CD14-positive monocyte (primary cell): ENCODE data around the gene PRICKLE1. TPM values are rescaled to one million over a fixed set of nuclear protein-coding genes. Genes with fewer than 3 reads are reported as not detected.

Experiments
- DNase-seq, 3 donors: peaks; one replicate each; pipeline ENCODE4 v3.0.0-alpha.2; 2011 to 2022
- H2AFZ ChIP-seq: 2 replicates; pipeline ENCODE4 v1.6.0; 2012; ENCODE audit warnings: mild to moderate bottlenecking, low read depth, low read length, inconsistent platforms; ENCODE audit not compliant: insufficient read depth, poor library complexity, severe bottlenecking
- H3K27ac ChIP-seq, 2 donors: 1 replicate in 1 of 2; 2 replicates in 1 of 2; pipeline ENCODE4 v1.5.1; 2012 to 2013; ENCODE audit warnings: low read length in 2 of 2, control low read depth in 1 of 2, inconsistent platforms in 1 of 2, low read depth in 1 of 2, mild to moderate bottlenecking in 1 of 2
- H3K27me3 ChIP-seq, 2 donors: one replicate each; pipeline versions ENCODE4 v1.6.0 to v1.6.1; 2011 to 2013; ENCODE audit warnings: low read length in 2 of 2; ENCODE audit not compliant: control insufficient read depth in 2 of 2, insufficient read depth in 2 of 2
- H3K36me3 ChIP-seq, 2 donors: replicated peaks in 1 of 2; 1 replicate in 1 of 2; 2 replicates in 1 of 2; pipeline versions ENCODE4 v1.5.1 to v1.6.1; 2012 to 2013; ENCODE audit warnings: low read length in 2 of 2, control low read depth in 1 of 2, inconsistent platforms in 1 of 2, mild to moderate bottlenecking in 1 of 2; ENCODE audit not compliant: insufficient read depth in 2 of 2, control insufficient read depth in 1 of 2
- H3K4me1 ChIP-seq, 2 donors: 1 replicate in 1 of 2; 2 replicates in 1 of 2; pipeline versions ENCODE4 v1.5.1 to v1.6.1; 2012 to 2013; ENCODE audit warnings: low read length in 2 of 2, control low read depth in 1 of 2, inconsistent platforms in 1 of 2, mild to moderate bottlenecking in 1 of 2, moderate library complexity in 1 of 2; ENCODE audit not compliant: insufficient read depth in 2 of 2, control insufficient read depth in 1 of 2
- H3K4me2 ChIP-seq: replicated peaks from 2 replicates; pipeline ENCODE3; 2012; ENCODE audit warnings: low read length, moderate library complexity, mild to moderate bottlenecking; ENCODE audit not compliant: poor library complexity, severe bottlenecking; ENCODE audit errors: extremely low read depth
- H3K4me3 ChIP-seq, 3 experiments: fragments of 200-600 bp in 1 of 3; sonication (generic) in 1 of 3; replicated peaks in 1 of 3; 1 replicate in 2 of 3; 2 replicates in 1 of 3; pipeline ENCODE4 v1.5.1; 2011 to 2013; ENCODE audit warnings: low read length in 3 of 3, mild to moderate bottlenecking in 3 of 3, control low read depth in 2 of 3, low read depth in 2 of 3, inconsistent platforms in 1 of 3, moderate library complexity in 1 of 3
- H3K79me2 ChIP-seq: 2 replicates; pipeline ENCODE4 v1.6.0; 2012; ENCODE audit warnings: mild to moderate bottlenecking, control low read depth, inconsistent platforms, low read length, moderate library complexity; ENCODE audit not compliant: insufficient read depth
- H3K9ac ChIP-seq: 2 replicates; pipeline ENCODE4 v1.6.0; 2017; ENCODE audit warnings: low read length, mild to moderate bottlenecking; ENCODE audit not compliant: insufficient read depth, poor library complexity, severe bottlenecking
- H3K9me3 ChIP-seq, 2 donors: replicated peaks in 1 of 2; 1 replicate in 1 of 2; 2 replicates in 1 of 2; pipeline versions ENCODE4 v1.5.1 to v1.6.1; 2012 to 2013; ENCODE audit warnings: low read length in 2 of 2, control low read depth in 1 of 2; ENCODE audit not compliant: control insufficient read depth in 1 of 2, insufficient read depth in 1 of 2
- H4K20me1 ChIP-seq: 2 replicates; pipeline ENCODE4 v1.6.0; 2012; ENCODE audit warnings: mild to moderate bottlenecking, low read length, control low read depth, moderate library complexity; ENCODE audit not compliant: insufficient read depth
- H3K27ac Mint-ChIP-seq, 7 donors: one replicate each; pipeline ENCODE4 v1.8.0; 2020; ENCODE audit warnings: mild to moderate bottlenecking in 7 of 7, mixed read lengths in 7 of 7, moderate library complexity in 6 of 7, inconsistent platforms in 2 of 7
- H3K27me3 Mint-ChIP-seq, 3 donors: one replicate each; pipeline ENCODE4 v1.8.0; 2021 to 2022; ENCODE audit warnings: low read depth in 3 of 3, mild to moderate bottlenecking in 3 of 3, mixed read lengths in 3 of 3, moderate library complexity in 3 of 3, inconsistent platforms in 1 of 3
- H3K36me3 Mint-ChIP-seq, 2 donors: one replicate each; pipeline ENCODE4 v1.8.0; 2020; ENCODE audit warnings: mixed read lengths in 2 of 2, inconsistent platforms in 1 of 2, mild to moderate bottlenecking in 1 of 2
- H3K4me1 Mint-ChIP-seq: one replicate; pipeline ENCODE4 v1.8.0; 2020; ENCODE audit warnings: mild to moderate bottlenecking, mixed read lengths
- H3K4me3 Mint-ChIP-seq, 2 donors: one replicate each; pipeline ENCODE4 v1.8.0; 2020; ENCODE audit warnings: mild to moderate bottlenecking in 2 of 2, mixed read lengths in 2 of 2, moderate library complexity in 1 of 2
- H3K9me3 Mint-ChIP-seq, 7 donors: one replicate each; pipeline ENCODE4 v1.8.0; 2020 to 2022; ENCODE audit warnings: mixed read lengths in 7 of 7, mild to moderate bottlenecking in 6 of 7, moderate library complexity in 6 of 7, inconsistent platforms in 2 of 7
- WGBS: methylation state at CpG from one replicate; pipeline ENCODE4 v1.1.5; 2013; ENCODE audit warnings: missing lambda C conversion rate; ENCODE audit not compliant: insufficient coverage; 5-methylcytosine and 5-hydroxymethylcytosine counted together
- intact Hi-C, 2 donors: fragments of 100-400 bp; cut with micrococcal nuclease; formaldehyde crosslinking; loops; one replicate each; pipeline versions ENCODE4 v1.15.0 to v1.15.1; 2023
- polyA plus RNA-seq, 3 donors: library from polyadenylated mRNA; depleted of rRNA in 1 of 3; unstranded in 2 of 3; stranded (reverse) in 1 of 3; fragments of 300-500 nt in 2 of 3; fragments of >200 nt in 1 of 3; fragmentation: Illumina TruSeq in 2 of 3; gene quantifications; 1 replicate in 2 of 3; 2 replicates in 1 of 3; pipeline ENCODE4 v1.2.3, GENCODE V29; 2012 to 2021
- TF ChIP-seq, protein P1 (sequence below): fragments of 200-600 bp; IDR thresholded peaks from one replicate; pipeline ENCODE4 v1.8.0; 2022; ENCODE audit warnings: antibody characterized with exemption, mild to moderate bottlenecking

PRICKLE1 gene
- polyA plus RNA-seq, 3 donors, result 1.3 to 5.1 (median 2.6) TPM

GRCh38 chr12:42607584-42608058 is 18.1 kb upstream of the PRICKLE1 start:
- Histone ChIP-seq H4K20me1 (no peaks in the 10 kb centered on the region), H3K9me3 (no peaks in the 10 kb centered on the region), H3K4me1 (no peaks in the 10 kb centered on the region), H2AFZ (no peak overlapping the region), H3K9ac (no peak overlapping the region), H3K36me3 (no peaks in the 10 kb centered on the region), H3K27me3 (peaks cover 0 to 2% of the 10 kb centered on the region in 2 donors), H3K79me2 (no peaks in the 10 kb centered on the region), H3K4me3 (no peak overlapping the region), H3K4me2 (no peak overlapping the region), H3K27ac (no peak overlapping the region)
- no peak overlapping the region for H3K27ac Mint-ChIP-seq
- no peak overlapping the region for H3K4me3 Mint-ChIP-seq
- TF ChIP-seq, protein P1, sequence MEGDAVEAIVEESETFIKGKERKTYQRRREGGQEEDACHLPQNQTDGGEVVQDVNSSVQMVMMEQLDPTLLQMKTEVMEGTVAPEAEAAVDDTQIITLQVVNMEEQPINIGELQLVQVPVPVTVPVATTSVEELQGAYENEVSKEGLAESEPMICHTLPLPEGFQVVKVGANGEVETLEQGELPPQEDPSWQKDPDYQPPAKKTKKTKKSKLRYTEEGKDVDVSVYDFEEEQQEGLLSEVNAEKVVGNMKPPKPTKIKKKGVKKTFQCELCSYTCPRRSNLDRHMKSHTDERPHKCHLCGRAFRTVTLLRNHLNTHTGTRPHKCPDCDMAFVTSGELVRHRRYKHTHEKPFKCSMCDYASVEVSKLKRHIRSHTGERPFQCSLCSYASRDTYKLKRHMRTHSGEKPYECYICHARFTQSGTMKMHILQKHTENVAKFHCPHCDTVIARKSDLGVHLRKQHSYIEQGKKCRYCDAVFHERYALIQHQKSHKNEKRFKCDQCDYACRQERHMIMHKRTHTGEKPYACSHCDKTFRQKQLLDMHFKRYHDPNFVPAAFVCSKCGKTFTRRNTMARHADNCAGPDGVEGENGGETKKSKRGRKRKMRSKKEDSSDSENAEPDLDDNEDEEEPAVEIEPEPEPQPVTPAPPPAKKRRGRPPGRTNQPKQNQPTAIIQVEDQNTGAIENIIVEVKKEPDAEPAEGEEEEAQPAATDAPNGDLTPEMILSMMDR, result no peak
- intact Hi-C loops, result no loop called here
- peaks cover 0 to 10% (median 4%) of the 10 kb centered on the region in 7 donors for H3K9me3 Mint-ChIP-seq
- DNase-seq, result no peak
- H3K27me3 Mint-ChIP-seq, result peaks cover 0 to 8% (median 7%) of the 10 kb centered on the region in 3 donors
- WGBS, result 90% methylated on average over 3 of the region's 5 CpGs
- no peaks in the 10 kb centered on the region for H3K4me1 Mint-ChIP-seq
- no peaks in the 10 kb centered on the region for H3K36me3 Mint-ChIP-seq

DNA sequence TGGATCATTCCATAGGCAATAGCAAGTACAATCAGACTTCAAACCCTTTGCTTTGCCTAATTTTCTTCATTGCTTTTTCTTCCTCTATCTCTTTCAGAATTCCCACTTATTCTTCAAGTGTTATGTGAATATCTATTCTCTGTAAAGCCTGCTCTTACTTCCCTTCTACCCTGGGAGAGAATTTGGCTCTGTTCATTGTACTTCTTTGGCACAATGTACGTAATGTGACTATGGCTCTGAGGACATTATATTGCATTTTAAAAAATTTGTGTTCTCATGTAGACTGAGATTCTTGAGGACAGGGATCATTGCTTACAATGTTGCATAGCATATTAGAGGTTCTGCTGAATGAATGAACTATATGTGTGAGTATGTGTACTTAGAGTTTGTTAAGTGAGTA is 16.9 kb upstream of the PRICKLE1 start:
- H3K9me3 ChIP-seq, result no peaks in the 10 kb centered on the region
- H3K4me3 ChIP-seq, result no peak overlapping the region
- peaks cover 0 to 10% (median 4%) of the 10 kb centered on the region in 7 donors for H3K9me3 Mint-ChIP-seq
- H3K4me3 Mint-ChIP-seq, result no peak overlapping the region
- no peak overlapping the region for H3K27ac Mint-ChIP-seq
- WGBS, result no CpG with 5 or more reads among the region's 1 CpG
- no peaks in the 10 kb centered on the region for H3K4me1 ChIP-seq
- no peaks in the 10 kb centered on the region for H3K4me1 Mint-ChIP-seq
- no peaks in the 10 kb centered on the region for H3K36me3 ChIP-seq
- no peak overlapping the region for H3K27ac ChIP-seq
- no peak overlapping the region for H2AFZ ChIP-seq
- intact Hi-C loops, result no loop called here
- H3K27me3 Mint-ChIP-seq, result peaks cover 0 to 8% (median 8%) of the 10 kb centered on the region in 3 donors
- H3K27me3 ChIP-seq, result peaks cover 0 to 2% of the 10 kb centered on the region in 2 donors
- DNase-seq, result no peak
- no peak overlapping the region for H3K9ac ChIP-seq
- no peaks in the 10 kb centered on the region for H4K20me1 ChIP-seq
- H3K79me2 ChIP-seq, result no peaks in the 10 kb centered on the region
- H3K36me3 Mint-ChIP-seq, result no peaks in the 10 kb centered on the region
- no peak overlapping the region for H3K4me2 ChIP-seq
- TF ChIP-seq, protein P1, result no peak
